ENCODE measurements around the gene UGT1A5. TPM values are rescaled to one million over a fixed set of nuclear protein-coding genes. Genes with fewer than 3 reads are reported as not detected.

Gene UGT1A5
- polyA plus RNA-seq, 1 of the 3 experiments (the other 2 are of a cell fraction), result not detected

- WGBS (ENCODE audit: low lambda C conversion rate), result 81% methylated on average over 8 of the region's 9 CpGs
- H3K36me3 ChIP-seq (replicated peaks in 1 of 2; ENCODE audit: control insufficient read depth in 1 of 2, insufficient read depth in 2 of 2, low read length in 1 of 2), result no peaks in the 10 kb centered on the region
- TF ChIP-seq PBX3 (IDR thresholded peaks at IDR 0.05) (no peak), FOSL2 (IDR thresholded peaks at IDR 0.05; ENCODE audit: borderline replicate concordance, low read depth) (no peak), CHD2 (IDR thresholded peaks at IDR 0.05; ENCODE audit: low read length, partially characterized antibody) (no peak), REST (IDR thresholded peaks at IDR 0.05; ENCODE audit: low read depth, low read length) (no peak), ELF1 (IDR thresholded peaks at IDR 0.05) (no peak), ZBTB33 (IDR thresholded peaks at IDR 0.05; ENCODE audit: borderline replicate concordance, low read depth) (no peak), MAX (IDR thresholded peaks at IDR 0.05; ENCODE audit: low read depth) (no peak), TCF12 (IDR thresholded peaks at IDR 0.05) (no peak), EZH2phosphoT487 (IDR thresholded peaks at IDR 0.05; ENCODE audit: borderline replicate concordance, low read depth) (no peak), RFX5 (IDR thresholded peaks at IDR 0.05; ENCODE audit: low read length) (no peak)
- no peaks in the 10 kb centered on the region for H3K27me3 ChIP-seq (ENCODE audit: insufficient read depth)
- H3K27ac ChIP-seq (ENCODE audit: low read depth in 2 of 2, low read length in 1 of 2), result no peak overlapping the region
- no peaks in the 10 kb centered on the region for H3F3A ChIP-seq (replicated peaks; ENCODE audit: insufficient read depth)
- no peak overlapping the region for H3K4me3 ChIP-seq (ENCODE audit: low read depth in 2 of 2, low read length in 1 of 2)
- no peak for DNase-seq
- no peak overlapping the region for H3K9ac ChIP-seq
- no peaks in the 10 kb centered on the region for H4K20me1 ChIP-seq (ENCODE audit: insufficient read depth)
- H2AFZ ChIP-seq (ENCODE audit: low read depth), result no peak overlapping the region
- H3K79me2 ChIP-seq (ENCODE audit: insufficient read depth), result no peaks in the 10 kb centered on the region
- ChIA-PET CTCF (interaction anchor here (2.1 kb wide), 1 partner anchor 353 kb away, joined by 5 read pairs; no protein-coding TSS in a partner anchor), POLR2A (no interaction called here)
- no peaks in the 10 kb centered on the region for H3K4me1 ChIP-seq (ENCODE audit: control insufficient read depth in 1 of 2, insufficient read depth in 2 of 2, low read depth in 1 of 2, low read length in 1 of 2)
- H3K4me2 ChIP-seq, result no peak overlapping the region
- no peaks in the 10 kb centered on the region for H3K9me2 ChIP-seq
- H3K9me3 ChIP-seq, result no peaks in the 10 kb centered on the region
Observed at GRCh38 chr2:233796254-233796653, 83.5 kb downstream of the UGT1A5 start.
